HepG2 (cell line): ENCODE measurements around the gene KTN1. TPM values are rescaled to one million over a fixed set of nuclear protein-coding genes. Genes with fewer than 3 reads are reported as not detected.

Experiments used
- ATAC-seq: fragments of 200-7000 bp; cut with Tn5 transposase; 3 replicates; pipeline ENCODE4 v1.9.1; 2020; ENCODE audit warnings: mild to moderate bottlenecking, moderate library complexity
- BruUV-seq: library from RNA; stranded (reverse); fragments of 400-500 nt; replicated peaks from 2 replicates; lab custom pipeline; 2021; lab: Mats Ljungman, UMichigan
- CTCF ChIA-PET: fragments of 300-600 bp; formaldehyde crosslinking; extraction: SDS; loops from one replicate; lab custom pipeline; 2021; ENCODE audit warnings: low total read pairs, inconsistent platforms, low intra/inter-chr PET ratio; lab: Yijun Ruan, JAX
- POLR2A ChIA-PET: fragments of 350-600 bp; sonication (Branson Sonifier 250); formaldehyde crosslinking; loops from one replicate; lab custom pipeline; 2020; ENCODE audit warnings: antibody characterized with exemption, inconsistent platforms; lab: Yijun Ruan, JAX
- DNase-seq: peaks from one replicate; pipeline ENCODE4 v3.0.0-alpha.2; 2015; ENCODE audit warnings: low spot score
- FAIRE-seq: peaks from 3 replicates; lab custom pipeline; 2011; peaks lifted over from hg19 to GRCh38; lab: Jason Lieb, UNC
- H2AFZ ChIP-seq: one replicate; pipeline ENCODE4 v1.6.1; 2011; ENCODE audit warnings: low read length, inconsistent platforms
- H3K27ac ChIP-seq: fragments of 300-600 bp; 3 replicates; pipeline ENCODE4 v1.8.0; 2011; ENCODE audit warnings: mixed run types, mild to moderate bottlenecking, mixed read lengths, low read length, inconsistent platforms; ENCODE audit not compliant: insufficient read depth; ENCODE audit errors: extremely low read length
- H3K27me3 ChIP-seq, 2 experiments: fragments of 200-600 bp in 1 of 2; 2 replicates in 1 of 2; 3 replicates in 1 of 2; pipeline versions ENCODE4 v1.6.0 to v1.8.0; 2011; ENCODE audit warnings: low read length in 2 of 2, mild to moderate bottlenecking in 2 of 2, moderate library complexity in 2 of 2, inconsistent platforms in 1 of 2; ENCODE audit not compliant: insufficient read depth in 2 of 2, control insufficient read depth in 1 of 2
- H3K36me3 ChIP-seq, 2 experiments: fragments of 200-600 bp in 1 of 2; replicated peaks in 1 of 2; 2 replicates in 1 of 2; 3 replicates in 1 of 2; pipeline versions ENCODE4 v1.5.1 to v1.8.0; 2011; ENCODE audit warnings: low read length in 2 of 2, inconsistent platforms in 1 of 2; ENCODE audit not compliant: insufficient read depth in 2 of 2, control insufficient read depth in 1 of 2
- H3K4me1 ChIP-seq: 2 replicates; pipeline ENCODE4 v1.5.1; 2012; ENCODE audit warnings: low read length, inconsistent platforms; ENCODE audit not compliant: insufficient read depth
- H3K4me2 ChIP-seq: 2 replicates; pipeline ENCODE4 v1.6.0; 2011; ENCODE audit warnings: low read depth, low read length, inconsistent platforms
- H3K4me3 ChIP-seq, 3 experiments: fragments of 200-600 bp in 1 of 3; sonication (generic), shearing (Covaris generic) in 1 of 3; replicated peaks in 1 of 3; 2 replicates each; pipeline ENCODE4 v1.5.1; 2011 to 2016; ENCODE audit warnings: low read length in 3 of 3, inconsistent platforms in 2 of 3, low read depth in 2 of 3, mild to moderate bottlenecking in 2 of 3, control low read depth in 1 of 3, mixed read lengths in 1 of 3; ENCODE audit not compliant: insufficient read depth in 1 of 3
- H3K79me2 ChIP-seq: one replicate; pipeline ENCODE4 v1.6.1; 2011; ENCODE audit warnings: low read length, inconsistent platforms; ENCODE audit not compliant: insufficient read depth
- H3K9ac ChIP-seq: 2 replicates; pipeline ENCODE4 v1.6.0; 2011; ENCODE audit warnings: mild to moderate bottlenecking, low read depth, low read length, inconsistent platforms; ENCODE audit not compliant: insufficient read depth
- H3K9me3 ChIP-seq: 2 replicates; pipeline ENCODE4 v1.5.1; 2012; ENCODE audit warnings: mild to moderate bottlenecking, low read length
- H4K20me1 ChIP-seq: 2 replicates; pipeline ENCODE4 v1.6.0; 2011; ENCODE audit warnings: inconsistent platforms, mild to moderate bottlenecking, low read length, moderate library complexity; ENCODE audit not compliant: insufficient read depth
- BCLAF1 ChIP-seq: fragments of 450-650 bp; IDR thresholded peaks from 2 replicates; pipeline ENCODE4 v1.6.1; 2017; ENCODE audit warnings: mild to moderate bottlenecking
- DR1 ChIP-seq: sonication (generic); formaldehyde crosslinking; IDR thresholded peaks from 2 replicates; pipeline ENCODE4 v1.8.0; 2021; ENCODE audit warnings: mild to moderate bottlenecking, missing genetic modification reagents, inconsistent platforms
- MAFK ChIP-seq, 2 experiments: IDR thresholded peaks in 1 of 2; conservative IDR thresholded peaks in 1 of 2; 2 replicates each; pipeline ENCODE4 v1.6.1; 2011; ENCODE audit warnings: improper control_type of control experiment in 2 of 2, low read length in 2 of 2
- PTBP1 ChIP-seq: fragments of 200-400 bp; formaldehyde crosslinking; IDR thresholded peaks from 2 replicates; pipeline ENCODE4 v1.6.1; 2018; ENCODE audit warnings: low read length, low read depth; ENCODE audit not compliant: poor library complexity, severe bottlenecking
- SKI ChIP-seq: fragments of 450-650 bp; IDR thresholded peaks from one replicate; pipeline ENCODE4 v1.6.1; 2018; ENCODE audit warnings: mild to moderate bottlenecking; ENCODE audit not compliant: partially characterized antibody
- STAT5B ChIP-seq: sonication (generic); formaldehyde crosslinking; IDR thresholded peaks from 2 replicates; pipeline ENCODE4 v1.4.0; 2020; ENCODE audit warnings: missing genetic modification reagents
- TAF1 ChIP-seq: sonication (generic); formaldehyde crosslinking; IDR thresholded peaks from 2 replicates; pipeline ENCODE4 v1.4.0; 2020; ENCODE audit warnings: missing genetic modification reagents
- U2AF2 ChIP-seq: fragments of 200-400 bp; formaldehyde crosslinking; IDR thresholded peaks from 2 replicates; pipeline ENCODE4 v1.6.1; 2017; ENCODE audit warnings: low read depth, mild to moderate bottlenecking, low read length
- ZFP82 ChIP-seq: sonication (generic); formaldehyde crosslinking; IDR thresholded peaks from 2 replicates; pipeline ENCODE4 v1.5.1; 2020; ENCODE audit warnings: mild to moderate bottlenecking, missing genetic modification reagents, borderline replicate concordance
- ZNF292 ChIP-seq: sonication (generic); formaldehyde crosslinking; IDR thresholded peaks from 2 replicates; pipeline ENCODE4 v1.8.1; 2022; ENCODE audit warnings: mild to moderate bottlenecking, low read depth, missing genetic modification reagents, borderline replicate concordance
- ZNF350 ChIP-seq: sonication (generic); formaldehyde crosslinking; IDR thresholded peaks from 2 replicates; pipeline ENCODE4 v1.4.0; 2020; ENCODE audit warnings: mild to moderate bottlenecking, low read depth, missing genetic modification reagents, borderline replicate concordance
- ZNF644 ChIP-seq: IDR thresholded peaks from 2 replicates; pipeline ENCODE4 v1.6.1; 2016; ENCODE audit warnings: low read depth
- ZSCAN25 ChIP-seq: sonication (generic); formaldehyde crosslinking; IDR thresholded peaks from 2 replicates; pipeline ENCODE4 v1.8.0; 2022; ENCODE audit warnings: mild to moderate bottlenecking, missing genetic modification reagents
- WGBS: methylation state at CpG from one replicate; pipeline ENCODE4 v1.1.6; 2017; ENCODE audit warnings: low lambda C conversion rate; 5-methylcytosine and 5-hydroxymethylcytosine counted together
- in situ Hi-C: cut with HindIII; loops from 2 replicates; pipeline ENCODE4 v1.10.0; 2017; ENCODE audit warnings: low pct_unique_long_range_greater_than_20kb; ENCODE audit not compliant: extremely low pct_ligation_motif_present
- intact Hi-C: fragments of 100-400 bp; cut with micrococcal nuclease; formaldehyde crosslinking; loops from one replicate; pipeline ENCODE4 v1.10.0; 2022; ENCODE audit not compliant: unreplicated experiment
- polyA plus RNA-seq, 8 experiments: library from polyadenylated mRNA; depleted of rRNA in 3 of 8; stranded (reverse) in 7 of 8; unstranded in 1 of 8; fragments of >200 nt; fragmentation: Illumina TruSeq in 4 of 8; extraction: Trizol in 4 of 8; gene quantifications; 2 replicates each; pipeline versions ENCODE4 v1.2.1 to v1.2.3, GENCODE V29; 2011 to 2016; ENCODE audit warnings: low read depth in 4 of 8, missing spikeins in 1 of 8, mixed read lengths in 1 of 8; ENCODE audit not compliant: insufficient read depth in 1 of 8
- total RNA-seq, 5 experiments: library from RNA; depleted of rRNA; stranded (reverse); fragments of >200 nt; fragmentation: Illumina TruSeq; extraction: Trizol; gene quantifications; 2 replicates each; pipeline ENCODE4 v1.2.3, GENCODE V29; 2016; ENCODE audit warnings: low read depth in 1 of 5
- TF ChIP-seq, protein P1 (sequence below): sonication (generic); formaldehyde crosslinking; IDR thresholded peaks from 2 replicates; pipeline ENCODE4 v1.4.0; 2020; ENCODE audit warnings: low read depth, missing genetic modification reagents

The KTN1 gene
- total and polyA plus RNA-seq, 2 of the 13 experiments (the other 11 are each of a cell fraction or from before 2014, with no cell fraction given) = 60.6 to 169 TPM

DNA sequence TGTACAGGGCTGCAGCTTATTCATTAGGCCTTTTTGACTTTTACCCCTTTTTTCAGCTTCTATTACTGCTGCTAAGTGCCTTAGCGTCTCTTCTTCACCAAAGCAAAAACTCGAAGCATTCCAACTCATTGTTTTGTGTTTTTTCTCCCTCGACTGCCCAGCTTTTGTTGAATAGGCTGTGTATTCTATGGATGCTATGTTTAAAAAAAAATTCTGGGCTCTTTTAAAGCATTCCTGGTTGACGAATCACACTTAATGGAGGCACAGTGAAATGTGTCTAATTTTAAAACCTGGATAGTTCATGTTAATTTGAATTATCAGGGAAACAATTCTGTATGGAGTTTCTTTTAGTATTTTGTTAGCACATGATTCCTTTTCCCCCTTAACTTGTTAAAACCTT, 29.7 kb downstream of the KTN1 start (continued):
- no peak for TF ChIP-seq ZFP82 (CRISPR knock-in tag)

- DNase-seq (no peak), ATAC-seq (no peak), FAIRE-seq (no peak)
- Histone ChIP-seq H3K36me3 (peaks cover 4 to 8% of the 10 kb centered on the region in 2 experiments), H3K9me3 (no peaks in the 10 kb centered on the region), H3K27me3 (no peaks in the 10 kb centered on the region), H3K9ac (no peak overlapping the region), H3K79me2 (peaks cover 79% of the 10 kb centered on the region), H3K4me3 (no peak overlapping the region), H3K4me2 (no peak overlapping the region), H4K20me1 (peaks cover 2% of the 10 kb centered on the region; the same call in 1 of the 2 replicates), H3K27ac (no peak overlapping the region), H3K4me1 (peaks cover 34% of the 10 kb centered on the region), H2AFZ (no peak overlapping the region)
- no TSS peak for BruUV-seq
- ChIA-PET CTCF (no interaction called here), POLR2A (no interaction called here)
- 90% methylated on average over 12 of the region's 12 CpGs for WGBS
- intact Hi-C loops = no loop called here
- in situ Hi-C loops = no loop called here
- TF ChIP-seq ZSCAN25 = no peak
- TF ChIP-seq, protein P1, sequence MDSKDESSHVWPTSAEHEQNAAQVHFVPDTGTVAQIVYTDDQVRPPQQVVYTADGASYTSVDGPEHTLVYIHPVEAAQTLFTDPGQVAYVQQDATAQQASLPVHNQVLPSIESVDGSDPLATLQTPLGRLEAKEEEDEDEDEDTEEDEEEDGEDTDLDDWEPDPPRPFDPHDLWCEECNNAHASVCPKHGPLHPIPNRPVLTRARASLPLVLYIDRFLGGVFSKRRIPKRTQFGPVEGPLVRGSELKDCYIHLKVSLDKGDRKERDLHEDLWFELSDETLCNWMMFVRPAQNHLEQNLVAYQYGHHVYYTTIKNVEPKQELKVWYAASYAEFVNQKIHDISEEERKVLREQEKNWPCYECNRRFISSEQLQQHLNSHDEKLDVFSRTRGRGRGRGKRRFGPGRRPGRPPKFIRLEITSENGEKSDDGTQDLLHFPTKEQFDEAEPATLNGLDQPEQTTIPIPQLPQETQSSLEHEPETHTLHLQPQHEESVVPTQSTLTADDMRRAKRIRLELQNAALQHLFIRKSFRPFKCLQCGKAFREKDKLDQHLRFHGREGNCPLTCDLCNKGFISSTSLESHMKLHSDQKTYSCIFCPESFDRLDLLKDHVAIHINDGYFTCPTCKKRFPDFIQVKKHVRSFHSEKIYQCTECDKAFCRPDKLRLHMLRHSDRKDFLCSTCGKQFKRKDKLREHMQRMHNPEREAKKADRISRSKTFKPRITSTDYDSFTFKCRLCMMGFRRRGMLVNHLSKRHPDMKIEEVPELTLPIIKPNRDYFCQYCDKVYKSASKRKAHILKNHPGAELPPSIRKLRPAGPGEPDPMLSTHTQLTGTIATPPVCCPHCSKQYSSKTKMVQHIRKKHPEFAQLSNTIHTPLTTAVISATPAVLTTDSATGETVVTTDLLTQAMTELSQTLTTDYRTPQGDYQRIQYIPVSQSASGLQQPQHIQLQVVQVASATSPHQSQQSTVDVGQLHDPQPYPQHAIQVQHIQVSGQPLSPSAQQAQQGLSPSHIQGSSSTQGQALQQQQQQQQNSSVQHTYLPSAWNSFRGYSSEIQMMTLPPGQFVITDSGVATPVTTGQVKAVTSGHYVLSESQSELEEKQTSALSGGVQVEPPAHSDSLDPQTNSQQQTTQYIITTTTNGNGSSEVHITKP = no peak
- TF ChIP-seq BCLAF1 = no peak
- no peak for TF ChIP-seq SKI
- TF ChIP-seq ZNF644 (CRISPR knock-in tag) = no peak
- no peak for TF ChIP-seq STAT5B
- no peak for TF ChIP-seq U2AF2
- no peak for TF ChIP-seq ZNF292
- TF ChIP-seq MAFK (conservative IDR thresholded peaks at IDR 0.05 in 1 of 2, IDR thresholded peaks at IDR 0.05 in 1 of 2; ENCODE audit: low read length in 2 of 2) = no peak
- TF ChIP-seq TAF1 (CRISPR knock-in tag) = no peak
- no peak for TF ChIP-seq DR1
- no peak for TF ChIP-seq ZNF350 (CRISPR knock-in tag)
- no peak for TF ChIP-seq PTBP1
These were observed 30.8 kb downstream of the KTN1 start for GRCh38 chr14:55610713-55611370.
